Left kidney (tissue), 2 donors: Measurements from ENCODE around the gene FNDC1. TPM values are rescaled to one million over a fixed set of nuclear protein-coding genes. Genes with fewer than 3 reads are reported as not detected.
"Not testable (repeated sequence)": the region's sequence is repeated elsewhere in the genome, so short reads cannot be mapped to it uniquely, and the experiment has no call there.

Experiments
- DNase-seq: peaks from one replicate; pipeline ENCODE4 v3.0.0-alpha.2; 2013
- polyA plus RNA-seq: library from polyadenylated mRNA; unstranded; fragments of 120-200 nt; gene quantifications from one replicate; pipeline ENCODE4 v1.2.1, GENCODE V29; 2013; ENCODE audit not compliant: insufficient read length

FNDC1 gene
- polyA plus RNA-seq, 1 donor, result 6.3 TPM

DNA sequence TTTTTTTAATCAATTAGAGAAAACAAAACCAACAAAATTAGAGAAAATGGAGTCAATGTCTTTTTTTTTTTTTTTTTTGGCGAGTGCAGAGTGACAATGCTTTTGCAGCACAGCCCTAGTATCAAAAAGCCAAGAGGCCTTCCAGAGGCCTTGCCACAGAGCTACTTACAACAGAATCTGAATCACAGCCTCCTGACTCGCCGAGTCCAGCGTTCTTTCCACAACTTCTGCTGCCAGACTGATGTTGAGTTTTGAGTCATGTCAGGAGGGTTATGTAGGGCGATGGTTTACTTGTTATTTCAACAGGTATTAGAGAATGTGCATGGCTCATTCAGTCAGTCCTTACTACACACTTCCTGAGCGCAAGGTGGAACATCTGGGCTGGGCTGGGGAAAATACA is 88.6 kb downstream of the FNDC1 start:
- no peak for DNase-seq

DNA sequence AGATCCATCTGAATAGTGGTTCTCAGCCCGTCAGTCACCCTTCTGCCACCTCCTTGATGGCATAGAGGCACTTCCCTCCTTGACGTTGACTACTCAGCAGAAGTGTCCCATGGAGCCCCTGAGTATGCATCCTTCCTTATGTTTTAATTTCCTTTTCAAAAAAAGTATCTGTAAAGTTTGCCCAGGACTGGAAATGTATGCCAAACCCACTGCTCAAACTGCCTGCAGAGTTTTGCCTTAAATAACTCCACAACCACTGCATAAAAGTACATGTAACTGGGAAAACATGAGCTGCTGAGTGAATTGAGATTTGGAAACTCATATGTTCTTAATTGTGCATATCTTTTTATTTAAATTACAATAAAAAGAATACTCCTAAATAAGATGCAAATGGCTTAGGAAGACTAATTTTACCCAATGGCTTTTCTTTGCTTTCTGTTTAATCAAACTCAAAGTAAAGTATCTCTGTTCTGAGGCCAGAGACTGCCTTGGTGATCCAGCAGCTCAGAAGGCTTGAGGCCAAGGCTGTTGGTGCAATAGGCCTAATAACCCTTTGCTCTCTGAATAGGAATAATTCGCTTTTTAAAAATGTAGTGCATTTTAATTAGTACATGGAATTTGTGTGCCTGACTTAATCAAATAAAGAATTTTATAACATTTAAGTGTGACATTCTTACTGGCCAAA is 90.4 kb downstream of the FNDC1 start:
- no peak for DNase-seq

DNA sequence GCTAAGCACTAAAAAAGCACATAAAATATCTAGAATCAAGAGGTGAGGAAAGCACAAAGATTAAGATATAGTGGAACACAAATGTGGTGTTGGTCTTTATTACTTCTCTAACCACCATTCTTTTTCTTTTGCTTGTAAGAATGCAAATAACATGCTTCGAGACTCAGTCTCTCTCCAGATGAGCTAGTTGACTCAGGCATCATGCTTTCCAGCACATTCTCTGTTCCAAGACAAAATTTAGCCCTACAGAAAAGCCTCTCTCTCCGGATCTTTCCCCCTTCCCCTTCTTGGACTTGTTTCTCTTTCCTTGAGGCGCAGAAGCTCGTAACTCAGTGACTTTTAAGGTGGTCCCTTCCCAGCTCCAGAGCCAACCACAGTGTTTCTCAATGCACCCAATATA is 91.0 kb downstream of the FNDC1 start:
- no peak for DNase-seq

DNA sequence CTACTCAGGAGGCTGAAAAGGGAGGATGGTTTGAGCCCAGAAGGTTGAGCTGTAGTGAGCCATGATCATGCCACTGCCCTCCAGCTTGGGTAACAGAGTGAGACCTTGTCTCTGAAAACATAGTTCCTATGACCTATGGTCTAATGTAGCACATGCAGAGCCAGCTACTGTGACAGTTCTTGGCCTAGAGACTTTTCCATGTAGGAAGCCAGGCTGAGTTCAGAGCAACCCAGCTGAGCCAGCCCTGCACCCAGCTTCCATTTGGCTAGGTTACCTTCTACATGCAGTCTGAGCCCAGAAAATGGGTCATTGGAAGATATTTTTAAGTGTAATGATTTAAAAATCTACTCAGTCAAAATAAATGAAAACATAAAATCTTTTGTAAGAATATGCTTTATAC is 92.8 kb downstream of the FNDC1 start:
- no peak for DNase-seq

GRCh38 chr6:159262586-159262985 is 93.4 kb downstream of the FNDC1 start:
- DNase-seq, result no peak

- DNase-seq, result peak; percentile 30
Observed at GRCh38 chr6:159267165-159267564, 98.0 kb downstream of the FNDC1 start.

DNA sequence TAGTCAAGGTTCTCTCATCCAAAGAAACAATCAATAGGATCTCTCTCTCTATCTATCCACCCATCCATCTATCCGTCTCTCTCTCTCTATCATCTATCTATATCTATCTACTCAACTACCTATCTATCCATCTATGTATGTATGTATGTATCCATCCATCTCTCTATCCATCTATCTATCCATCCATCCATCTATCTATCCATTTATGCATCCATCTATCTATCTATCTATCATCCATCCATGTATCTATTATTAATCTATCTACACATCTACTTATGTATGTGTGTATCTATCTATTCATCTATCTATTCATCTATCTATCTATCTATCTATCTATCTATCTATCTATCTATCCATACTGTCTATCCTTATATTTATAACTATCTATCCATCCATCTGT is 99.3 kb downstream of the FNDC1 start:
- no peak for DNase-seq

- DNase-seq, result no peak
Observed at GRCh38 chr6:159271257-159271656, 102.1 kb downstream of the FNDC1 start.

- no peak for DNase-seq
Observed at GRCh38 chr6:159278626-159279025, 109.4 kb downstream of the FNDC1 start.

DNA sequence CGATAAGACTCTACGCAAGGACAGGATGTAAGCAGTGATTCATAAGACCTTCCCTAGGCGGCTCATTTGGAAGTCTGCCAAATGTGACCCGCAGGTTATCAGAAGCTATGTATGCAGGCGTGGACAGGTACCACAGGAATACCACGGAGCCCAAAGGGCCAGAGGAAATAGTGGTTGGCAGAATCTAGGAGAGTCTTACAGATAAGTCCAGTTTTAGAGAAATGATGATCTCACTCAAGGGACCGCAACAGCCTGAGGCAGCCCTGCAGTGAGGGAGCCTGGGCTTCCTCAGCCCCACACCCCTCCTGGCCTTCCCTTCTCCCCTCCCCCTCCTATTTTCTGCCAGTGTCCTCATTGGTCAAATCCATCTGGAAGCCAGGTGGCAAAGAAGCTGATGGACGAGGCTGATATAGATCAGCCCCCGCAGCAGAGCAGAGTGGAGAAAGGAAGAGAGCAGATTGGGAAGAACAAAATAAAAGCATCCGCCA is 110.6 kb downstream of the FNDC1 start:
- no peak for DNase-seq

GRCh38 chr6:159282421-159282820 is 113.2 kb downstream of the FNDC1 start:
- DNase-seq, result no peak

DNA sequence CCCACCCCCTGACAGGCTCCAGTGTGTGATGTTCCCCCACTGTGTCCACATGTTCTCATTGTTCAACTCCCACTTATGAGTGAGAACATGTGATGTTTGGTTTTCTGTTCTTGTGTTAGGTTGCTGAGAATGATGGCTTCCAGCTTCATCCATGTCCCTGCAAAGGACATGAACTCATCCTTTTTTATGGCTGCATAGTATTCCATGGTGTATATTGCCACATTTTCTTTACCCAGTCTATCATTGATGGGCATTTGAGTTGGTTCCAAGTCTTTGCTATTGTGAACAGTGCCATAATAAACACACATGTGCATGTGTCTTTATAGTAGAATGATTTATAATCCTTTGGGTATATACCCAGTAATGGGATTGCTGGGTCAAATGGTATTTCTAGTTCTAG is 115.5 kb downstream of the FNDC1 start:
- DNase-seq, result not testable (repeated sequence)

DNA sequence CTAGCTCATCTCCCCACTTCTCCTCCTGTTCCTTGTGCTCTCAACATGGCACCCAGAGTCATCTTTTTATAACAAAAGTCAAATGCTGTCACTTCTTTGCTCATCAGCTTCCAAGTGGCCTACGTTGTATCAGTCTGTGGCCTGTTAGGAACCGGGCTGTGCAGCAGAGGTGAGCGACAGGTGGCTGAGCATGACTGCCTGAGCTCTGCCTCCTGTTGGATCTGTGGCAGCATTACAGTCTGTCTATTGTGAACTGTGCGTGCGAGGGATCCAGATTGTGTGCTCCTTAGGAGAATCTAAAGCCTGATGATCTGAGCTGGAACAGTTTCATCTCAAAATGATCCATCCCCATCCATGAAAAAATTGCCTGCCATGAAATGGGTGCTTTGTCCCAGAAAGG is 129.6 kb downstream of the FNDC1 start:
- DNase-seq, result no peak

DNA sequence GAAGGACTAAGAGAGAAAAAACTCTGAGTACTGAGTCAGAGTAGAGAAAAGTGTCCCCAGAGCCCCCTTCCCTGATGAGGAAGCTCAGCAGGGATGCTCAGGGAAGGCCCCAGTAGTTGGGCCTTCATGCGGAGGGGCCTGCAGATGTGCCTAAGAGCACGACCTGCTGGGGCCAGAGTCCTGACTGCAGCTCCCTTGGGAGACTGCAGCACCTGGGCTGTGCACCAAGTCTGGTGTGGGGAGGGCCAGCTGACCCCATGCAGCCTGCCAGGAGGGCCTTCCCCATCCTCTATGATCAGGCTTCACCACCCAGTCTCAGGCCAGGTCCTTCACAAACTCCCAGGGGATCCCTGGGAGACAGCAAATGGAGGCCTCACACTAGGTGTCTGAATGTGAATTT is 130.4 kb downstream of the FNDC1 start:
- DNase-seq, result no peak

DNA sequence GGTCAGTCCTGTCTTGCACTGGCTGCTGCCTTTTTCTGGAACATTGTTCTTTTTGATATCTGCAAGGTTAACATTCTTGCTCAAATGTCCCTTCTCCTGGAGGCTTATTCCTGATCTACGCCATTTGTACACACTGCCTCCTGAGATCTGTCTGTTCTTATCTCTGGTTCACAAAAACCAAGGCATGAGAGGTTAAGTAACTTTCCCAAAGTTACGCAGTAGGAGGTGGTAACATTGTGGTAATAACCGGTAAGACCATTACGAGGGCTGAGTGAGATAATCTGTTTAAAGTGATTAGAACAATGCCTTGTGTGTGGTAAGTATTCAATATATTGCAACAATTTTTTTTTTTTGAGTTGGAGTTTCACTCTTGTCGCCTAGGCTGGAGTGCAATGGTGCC is 132.1 kb downstream of the FNDC1 start:
- DNase-seq, result no peak

DNA sequence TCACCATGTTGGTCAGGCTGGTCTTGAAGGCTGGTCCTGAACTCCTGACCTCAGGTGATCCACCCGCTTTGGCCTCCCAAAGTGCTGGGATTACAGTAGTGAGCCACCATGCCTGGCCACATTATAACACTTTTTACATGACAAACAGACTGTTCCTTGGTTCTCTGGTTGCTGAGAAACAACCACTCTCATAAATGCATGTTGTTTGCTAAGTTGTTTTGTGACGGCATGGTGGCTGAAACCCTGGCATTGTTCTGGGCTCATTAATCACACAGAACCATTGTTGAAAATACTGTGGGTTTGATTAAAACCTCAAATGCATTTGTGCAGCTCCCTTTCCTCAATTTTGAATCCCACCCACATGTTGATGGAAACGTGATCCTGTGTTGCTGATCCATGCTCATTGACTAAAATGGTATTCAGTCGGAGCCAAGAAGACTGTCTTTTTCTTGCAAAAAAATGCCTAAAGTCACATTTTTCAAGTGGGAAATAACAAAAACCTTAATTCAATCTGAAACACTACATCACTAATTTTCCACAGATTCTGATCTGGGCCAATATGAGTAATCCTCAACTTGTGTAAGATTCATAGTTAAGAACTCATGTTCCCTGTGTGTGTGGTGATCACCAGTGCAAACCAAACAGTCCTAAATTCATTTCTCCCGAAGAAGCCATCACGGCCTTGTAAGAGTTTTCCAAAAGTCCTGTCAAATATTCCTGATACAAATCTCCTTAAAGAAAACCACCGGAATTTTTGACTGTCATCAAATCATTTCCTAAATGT is 132.8 kb downstream of the FNDC1 start:
- no peak for DNase-seq

DNA sequence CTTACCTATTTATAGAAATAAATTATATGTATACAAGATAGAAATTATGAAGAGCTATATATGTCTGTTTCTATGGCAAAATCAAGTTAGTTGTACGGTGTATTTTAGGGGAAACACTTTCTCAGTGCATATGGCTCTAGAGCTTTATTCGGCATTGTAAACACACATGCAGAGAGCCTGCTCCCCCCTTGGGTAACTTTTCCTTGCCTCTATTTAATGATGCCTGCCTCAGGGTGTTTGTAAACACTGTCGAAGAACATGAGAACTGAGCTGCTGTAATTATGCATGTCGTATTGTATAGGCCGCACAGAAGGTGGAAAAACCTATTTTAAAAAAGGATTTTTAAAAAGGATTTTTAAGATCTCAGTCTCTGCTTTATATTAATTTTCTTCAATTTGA is 133.4 kb downstream of the FNDC1 start:
- no peak for DNase-seq

DNA sequence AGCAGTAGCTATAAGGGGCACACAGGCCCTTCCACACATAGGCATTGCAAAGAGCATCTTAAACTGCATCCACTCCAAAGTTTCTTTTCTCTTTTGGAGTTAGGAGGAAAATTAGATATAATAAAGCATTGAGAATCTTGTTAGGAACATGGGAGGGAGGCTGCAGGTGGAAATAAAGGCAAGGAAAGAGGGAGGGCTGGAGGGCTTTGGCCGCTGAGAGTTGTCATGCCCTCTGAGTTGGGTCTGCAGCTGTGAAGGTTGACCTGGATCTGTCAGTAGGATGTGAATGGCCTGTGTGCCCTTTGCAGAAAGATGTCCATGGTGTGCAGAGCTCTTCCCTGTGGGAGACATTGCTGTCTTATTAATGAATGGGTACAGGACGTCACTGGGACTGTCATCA is 134.0 kb downstream of the FNDC1 start:
- no peak for DNase-seq

DNA sequence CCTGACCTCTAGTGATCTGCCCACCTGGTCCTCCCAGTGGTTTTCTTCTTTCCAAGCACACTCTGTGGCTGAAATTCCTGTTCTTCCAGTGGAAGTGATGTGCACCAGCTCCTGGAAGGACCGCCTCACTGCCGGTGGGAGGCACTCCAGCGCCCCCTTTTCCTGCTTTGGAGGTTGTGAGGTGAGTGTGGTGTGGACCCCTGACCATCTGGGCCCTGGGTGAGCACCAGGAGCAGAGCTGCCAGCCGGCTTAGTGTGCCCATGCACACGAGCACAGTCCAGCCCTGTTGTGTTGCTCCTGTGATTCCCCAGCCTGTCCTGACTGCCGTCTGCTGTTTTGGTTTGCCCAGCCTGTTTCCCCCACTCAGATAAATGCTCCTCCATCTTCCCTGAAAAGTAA is 134.6 kb downstream of the FNDC1 start:
- DNase-seq, result no peak

DNA sequence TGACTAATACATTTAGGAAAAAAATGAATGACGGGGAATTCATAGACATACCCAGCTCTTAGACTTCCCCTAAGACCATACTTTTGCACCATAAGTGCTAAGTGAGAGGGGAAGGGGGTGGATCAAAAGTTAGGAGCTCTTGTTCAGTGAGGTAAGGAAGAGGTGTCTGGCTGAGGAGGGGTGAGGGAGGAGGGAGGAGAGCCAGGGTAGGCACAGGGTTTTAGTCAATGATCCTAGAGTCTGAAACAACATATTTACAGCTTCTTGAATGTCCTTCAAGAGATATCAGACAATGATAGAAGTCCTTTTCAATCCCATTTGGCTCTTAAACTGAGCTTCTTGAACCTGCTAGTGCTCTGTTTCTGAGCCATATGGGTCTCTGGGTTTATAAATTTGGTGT is 135.4 kb downstream of the FNDC1 start:
- no peak for DNase-seq

- DNase-seq, result no peak
Observed at GRCh38 chr6:159305159-159305558, 136.0 kb downstream of the FNDC1 start.

GRCh38 chr6:159305804-159306537 is 136.8 kb downstream of the FNDC1 start:
- no peak for DNase-seq

DNA sequence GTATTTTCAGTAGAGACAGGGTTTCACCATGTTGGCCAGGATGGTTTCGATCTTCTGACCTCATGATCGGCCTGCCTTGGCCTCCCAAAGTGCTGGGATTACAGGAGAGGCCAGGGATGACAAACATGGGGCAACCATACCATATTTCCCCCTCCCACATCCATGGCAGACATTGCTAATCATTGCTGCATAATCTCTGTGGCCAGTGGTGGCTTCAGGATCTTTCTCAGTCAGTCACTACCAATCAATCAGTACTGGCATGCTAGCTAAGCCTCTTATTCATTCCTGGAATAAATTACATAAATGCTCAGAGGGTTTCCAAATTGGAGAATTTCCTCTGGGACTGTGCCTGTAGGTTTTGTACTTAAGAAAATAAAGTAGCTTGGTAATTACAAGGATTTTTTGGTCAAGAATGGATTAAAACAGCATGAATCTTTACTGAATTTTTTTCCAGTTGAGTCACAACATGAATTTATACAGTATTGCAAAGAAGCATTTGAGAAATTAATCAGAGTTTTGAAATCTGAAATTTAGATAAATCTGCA is 138.1 kb downstream of the FNDC1 start:
- no peak for DNase-seq
